H1 (cell line): Measurements from ENCODE around the gene LPP.

Experiments used
- EGR1 ChIP-seq: IDR thresholded peaks from 2 replicates; pipeline ENCODE4 v1.6.1; 2011; ENCODE audit warnings: low read depth, low read length, borderline replicate concordance
- FOSL1 ChIP-seq: IDR thresholded peaks from 2 replicates; pipeline ENCODE4 v1.6.1; 2011; ENCODE audit warnings: mild to moderate bottlenecking, low read depth, low read length, moderate library complexity; ENCODE audit not compliant: insufficient read depth
- TAF1 ChIP-seq: IDR thresholded peaks from 2 replicates; pipeline ENCODE4 v1.6.1; 2011; ENCODE audit warnings: mild to moderate bottlenecking, low read depth, low read length
- TBP ChIP-seq: IDR thresholded peaks from 2 replicates; pipeline ENCODE4 v1.6.1; 2011; ENCODE audit warnings: low read depth, low read length, improper control_type of control experiment
- TF ChIP-seq, protein P1 (sequence below), 3 experiments: IDR thresholded peaks; 1 replicate in 2 of 3; 2 replicates in 1 of 3; pipeline versions ENCODE4 v1.5.1 to v1.6.1; 2011; ENCODE audit warnings: low read length in 3 of 3, mild to moderate bottlenecking in 3 of 3, inconsistent platforms in 2 of 3, low read depth in 1 of 3, moderate library complexity in 1 of 3; ENCODE audit not compliant: insufficient read depth in 1 of 3; ENCODE audit errors: control extremely low read depth in 1 of 3

GRCh38 chr3:188178293-188178936, 24.5 kb downstream of the LPP start:
- TF ChIP-seq EGR1 (no peak), TAF1 (no peak), TBP (no peak), FOSL1 (no peak)
- TF ChIP-seq, protein P1, sequence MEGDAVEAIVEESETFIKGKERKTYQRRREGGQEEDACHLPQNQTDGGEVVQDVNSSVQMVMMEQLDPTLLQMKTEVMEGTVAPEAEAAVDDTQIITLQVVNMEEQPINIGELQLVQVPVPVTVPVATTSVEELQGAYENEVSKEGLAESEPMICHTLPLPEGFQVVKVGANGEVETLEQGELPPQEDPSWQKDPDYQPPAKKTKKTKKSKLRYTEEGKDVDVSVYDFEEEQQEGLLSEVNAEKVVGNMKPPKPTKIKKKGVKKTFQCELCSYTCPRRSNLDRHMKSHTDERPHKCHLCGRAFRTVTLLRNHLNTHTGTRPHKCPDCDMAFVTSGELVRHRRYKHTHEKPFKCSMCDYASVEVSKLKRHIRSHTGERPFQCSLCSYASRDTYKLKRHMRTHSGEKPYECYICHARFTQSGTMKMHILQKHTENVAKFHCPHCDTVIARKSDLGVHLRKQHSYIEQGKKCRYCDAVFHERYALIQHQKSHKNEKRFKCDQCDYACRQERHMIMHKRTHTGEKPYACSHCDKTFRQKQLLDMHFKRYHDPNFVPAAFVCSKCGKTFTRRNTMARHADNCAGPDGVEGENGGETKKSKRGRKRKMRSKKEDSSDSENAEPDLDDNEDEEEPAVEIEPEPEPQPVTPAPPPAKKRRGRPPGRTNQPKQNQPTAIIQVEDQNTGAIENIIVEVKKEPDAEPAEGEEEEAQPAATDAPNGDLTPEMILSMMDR (IDR thresholded peaks at IDR 0.05; ENCODE audit: control extremely low read depth in 1 of 3, insufficient read depth in 1 of 3, low read depth in 1 of 3, low read length in 3 of 3) = no peak
